OCI-LY3 (cell line): ENCODE measurements around the gene TCF23.

Experiments
- H2AFZ ChIP-seq: fragments of 200-600, 300-600 bp; shearing (Covaris generic); 2 replicates; pipeline ENCODE4 v1.6.0; 2014; ENCODE audit warnings: antibody characterized with exemption, low read depth, low read length
- H3K27ac ChIP-seq: fragments of 200-600, 300-600 bp; sonication (generic); 2 replicates; pipeline ENCODE4 v1.5.1; 2014; ENCODE audit warnings: mild to moderate bottlenecking, low read length, moderate library complexity, mixed read lengths
- H3K27me3 ChIP-seq: fragments of 200-600, 300-600 bp; sonication (generic); 2 replicates; pipeline ENCODE4 v1.6.1; 2014; ENCODE audit warnings: low read depth, low read length, mixed read lengths
- H3K36me3 ChIP-seq: fragments of 200-600, 300-600 bp; sonication (generic); replicated peaks from 2 replicates; pipeline ENCODE3; 2014; ENCODE audit warnings: low read depth, low read length, mixed read lengths
- H3K4me1 ChIP-seq: fragments of 300-600, 200-600 bp; sonication (generic); 2 replicates; pipeline ENCODE4 v1.6.1; 2014; ENCODE audit warnings: low read length, mixed read lengths
- H3K4me2 ChIP-seq: fragments of 200-600, 300-600 bp; sonication (generic); 2 replicates; pipeline ENCODE4 v1.6.1; 2014; ENCODE audit warnings: low read length, mixed read lengths
- H3K4me3 ChIP-seq: fragments of 300-600, 200-600 bp; sonication (generic); 2 replicates; pipeline ENCODE4 v1.5.1; 2014; ENCODE audit warnings: antibody characterized with exemption, mild to moderate bottlenecking, low read length, moderate library complexity
- H3K79me2 ChIP-seq: fragments of 300-600, 200-600 bp; shearing (Covaris generic); 2 replicates; pipeline ENCODE4 v1.6.1; 2014; ENCODE audit warnings: mild to moderate bottlenecking, low read length, mixed read lengths
- H3K9ac ChIP-seq: fragments of 300-600, 200-600 bp; shearing (Covaris generic); 2 replicates; pipeline ENCODE4 v1.6.0; 2014; ENCODE audit warnings: mild to moderate bottlenecking, low read length, moderate library complexity
- H3K9me3 ChIP-seq: fragments of 200-600, 300-600 bp; shearing (Covaris generic); 2 replicates; pipeline ENCODE4 v1.6.1; 2014; ENCODE audit warnings: low read length, mixed read lengths; ENCODE audit not compliant: insufficient read depth
- H4K20me1 ChIP-seq: fragments of 200-600, 300-600 bp; sonication (generic); 2 replicates; pipeline ENCODE4 v1.6.1; 2016; ENCODE audit warnings: low read length, mixed read lengths; ENCODE audit not compliant: insufficient read depth
- EZH2phosphoT487 ChIP-seq: fragments of 200-600 bp; shearing (Covaris generic); IDR thresholded peaks from 2 replicates; pipeline ENCODE4 v1.6.1; 2018; ENCODE audit warnings: antibody characterized with exemption, mixed run types, low read depth
- TF ChIP-seq, protein P1 (sequence below): fragments of 200-600, 300-600 bp; sonication (generic); IDR thresholded peaks from 2 replicates; pipeline ENCODE4 v1.5.1; 2014; ENCODE audit warnings: antibody characterized with exemption, low read length, low read depth

The TCF23 gene

DNA sequence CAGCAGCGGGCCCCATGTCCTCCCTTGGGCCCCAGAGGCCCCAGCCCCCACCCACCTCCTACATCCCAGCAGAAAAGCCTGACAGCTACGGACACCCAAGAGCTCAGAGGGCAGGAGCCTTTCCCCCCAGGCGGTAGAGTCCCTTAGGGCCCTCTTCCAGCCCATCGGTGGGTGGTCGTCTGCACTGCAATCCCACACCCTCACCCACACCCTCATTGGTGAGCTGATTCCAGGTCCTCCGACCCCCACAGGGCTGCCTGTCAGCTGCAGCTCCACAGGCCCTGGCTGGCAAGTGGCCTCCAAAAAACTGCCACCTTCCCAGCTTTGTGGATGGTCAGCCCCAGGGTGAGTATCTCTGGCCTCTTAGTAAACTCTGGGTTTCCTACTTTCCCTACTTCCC is 10.5 kb downstream of the TCF23 start:
- no peaks in the 10 kb centered on the region for H3K36me3 ChIP-seq
- no peaks in the 10 kb centered on the region for H3K27me3 ChIP-seq
- no peak overlapping the region for H3K4me3 ChIP-seq
- no peaks in the 10 kb centered on the region for H3K79me2 ChIP-seq
- H3K9me3 ChIP-seq: no peaks in the 10 kb centered on the region
- TF ChIP-seq, protein P1, sequence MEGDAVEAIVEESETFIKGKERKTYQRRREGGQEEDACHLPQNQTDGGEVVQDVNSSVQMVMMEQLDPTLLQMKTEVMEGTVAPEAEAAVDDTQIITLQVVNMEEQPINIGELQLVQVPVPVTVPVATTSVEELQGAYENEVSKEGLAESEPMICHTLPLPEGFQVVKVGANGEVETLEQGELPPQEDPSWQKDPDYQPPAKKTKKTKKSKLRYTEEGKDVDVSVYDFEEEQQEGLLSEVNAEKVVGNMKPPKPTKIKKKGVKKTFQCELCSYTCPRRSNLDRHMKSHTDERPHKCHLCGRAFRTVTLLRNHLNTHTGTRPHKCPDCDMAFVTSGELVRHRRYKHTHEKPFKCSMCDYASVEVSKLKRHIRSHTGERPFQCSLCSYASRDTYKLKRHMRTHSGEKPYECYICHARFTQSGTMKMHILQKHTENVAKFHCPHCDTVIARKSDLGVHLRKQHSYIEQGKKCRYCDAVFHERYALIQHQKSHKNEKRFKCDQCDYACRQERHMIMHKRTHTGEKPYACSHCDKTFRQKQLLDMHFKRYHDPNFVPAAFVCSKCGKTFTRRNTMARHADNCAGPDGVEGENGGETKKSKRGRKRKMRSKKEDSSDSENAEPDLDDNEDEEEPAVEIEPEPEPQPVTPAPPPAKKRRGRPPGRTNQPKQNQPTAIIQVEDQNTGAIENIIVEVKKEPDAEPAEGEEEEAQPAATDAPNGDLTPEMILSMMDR: no peak
- no peak for TF ChIP-seq EZH2phosphoT487
- peaks cover 7% of the 10 kb centered on the region for H3K4me1 ChIP-seq
- H3K4me2 ChIP-seq: no peak overlapping the region
- H4K20me1 ChIP-seq: no peaks in the 10 kb centered on the region
- no peak overlapping the region for H2AFZ ChIP-seq
- H3K27ac ChIP-seq: no peak overlapping the region
- no peak overlapping the region for H3K9ac ChIP-seq

DNA sequence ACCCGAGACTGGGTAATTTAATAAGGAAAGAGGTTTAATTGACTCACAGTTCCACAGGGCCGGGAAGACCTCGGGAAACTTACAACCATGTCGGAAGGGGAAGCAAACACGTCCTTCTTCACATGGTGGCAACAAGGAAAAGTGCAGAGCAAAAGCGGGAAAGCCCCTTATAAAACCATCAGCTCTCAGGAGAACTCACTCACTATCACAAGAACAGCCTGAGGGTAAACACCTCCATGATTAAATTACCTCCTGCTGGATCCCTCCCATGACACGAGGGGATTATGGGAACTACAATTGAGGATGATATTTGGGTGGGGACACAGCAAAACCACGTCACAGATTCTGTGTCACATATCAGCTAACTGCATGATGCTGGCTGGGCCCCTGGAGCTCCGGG is 11.4 kb downstream of the TCF23 start:
- Histone ChIP-seq H4K20me1 (no peaks in the 10 kb centered on the region), H2AFZ (no peak overlapping the region), H3K4me2 (no peak overlapping the region), H3K27me3 (no peaks in the 10 kb centered on the region), H3K4me1 (peaks cover 13% of the 10 kb centered on the region), H3K79me2 (no peaks in the 10 kb centered on the region), H3K4me3 (no peak overlapping the region), H3K27ac (no peak overlapping the region), H3K36me3 (no peaks in the 10 kb centered on the region), H3K9ac (no peak overlapping the region), H3K9me3 (no peaks in the 10 kb centered on the region)
- TF ChIP-seq EZH2phosphoT487: no peak
- TF ChIP-seq, protein P1: no peak

DNA sequence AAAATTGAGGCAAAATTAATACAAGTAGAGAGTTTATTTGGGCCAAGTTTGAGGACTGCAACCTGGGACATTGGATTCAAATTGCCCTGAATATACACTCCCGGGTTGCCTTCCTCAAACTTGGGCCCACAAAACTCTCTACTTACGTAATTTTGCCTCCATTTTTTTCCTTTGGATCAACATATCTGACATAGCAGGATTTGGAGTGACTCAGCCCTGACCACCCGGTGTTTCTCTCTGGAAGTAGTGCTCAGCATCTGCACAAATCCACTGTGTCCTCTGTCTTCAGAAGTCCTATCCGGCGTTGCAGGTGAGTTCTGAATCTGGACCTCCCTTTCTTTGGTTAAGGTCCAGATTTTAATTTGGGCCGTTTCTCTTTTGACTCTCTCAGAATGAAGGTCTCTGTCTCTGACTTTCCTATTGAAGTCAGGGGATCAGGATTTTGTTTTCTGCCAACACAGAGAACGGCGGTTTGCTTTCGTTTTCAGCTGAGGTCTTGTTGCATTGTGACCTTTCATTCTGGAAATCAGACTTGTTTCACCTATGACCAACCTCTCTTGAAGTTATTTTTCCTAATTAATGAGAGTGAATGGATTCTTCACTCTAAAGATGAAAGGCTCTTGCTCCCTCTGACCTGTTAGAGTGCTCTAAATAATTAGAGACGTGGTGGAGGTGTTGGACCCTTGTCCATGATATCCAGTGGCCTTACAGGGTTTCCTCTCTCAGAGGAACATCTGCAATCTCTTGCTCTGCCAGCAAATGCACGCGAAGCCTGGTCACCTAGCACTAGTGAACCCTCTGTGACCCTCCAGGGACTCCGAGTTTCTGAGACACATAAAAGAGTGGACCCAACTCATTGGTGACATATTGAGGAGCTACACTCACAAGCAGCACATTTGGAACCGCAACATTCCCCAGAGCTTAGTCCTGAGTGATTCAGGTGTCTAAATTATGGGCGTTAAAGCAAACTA is 13.6 kb downstream of the TCF23 start:
- no peak for TF ChIP-seq EZH2phosphoT487
- TF ChIP-seq, protein P1: no peak
- H3K4me2 ChIP-seq: no peak overlapping the region
- H3K36me3 ChIP-seq: no peaks in the 10 kb centered on the region
- no peaks in the 10 kb centered on the region for H4K20me1 ChIP-seq
- H2AFZ ChIP-seq: no peak overlapping the region
- H3K4me3 ChIP-seq: no peak overlapping the region
- no peak overlapping the region for H3K9ac ChIP-seq
- H3K4me1 ChIP-seq: peaks cover 17% of the 10 kb centered on the region
- H3K9me3 ChIP-seq: peaks cover 4% of the 10 kb centered on the region; the same call in 1 of the 2 replicates
- no peak overlapping the region for H3K27ac ChIP-seq
- H3K79me2 ChIP-seq: no peaks in the 10 kb centered on the region
- H3K27me3 ChIP-seq: no peaks in the 10 kb centered on the region

DNA sequence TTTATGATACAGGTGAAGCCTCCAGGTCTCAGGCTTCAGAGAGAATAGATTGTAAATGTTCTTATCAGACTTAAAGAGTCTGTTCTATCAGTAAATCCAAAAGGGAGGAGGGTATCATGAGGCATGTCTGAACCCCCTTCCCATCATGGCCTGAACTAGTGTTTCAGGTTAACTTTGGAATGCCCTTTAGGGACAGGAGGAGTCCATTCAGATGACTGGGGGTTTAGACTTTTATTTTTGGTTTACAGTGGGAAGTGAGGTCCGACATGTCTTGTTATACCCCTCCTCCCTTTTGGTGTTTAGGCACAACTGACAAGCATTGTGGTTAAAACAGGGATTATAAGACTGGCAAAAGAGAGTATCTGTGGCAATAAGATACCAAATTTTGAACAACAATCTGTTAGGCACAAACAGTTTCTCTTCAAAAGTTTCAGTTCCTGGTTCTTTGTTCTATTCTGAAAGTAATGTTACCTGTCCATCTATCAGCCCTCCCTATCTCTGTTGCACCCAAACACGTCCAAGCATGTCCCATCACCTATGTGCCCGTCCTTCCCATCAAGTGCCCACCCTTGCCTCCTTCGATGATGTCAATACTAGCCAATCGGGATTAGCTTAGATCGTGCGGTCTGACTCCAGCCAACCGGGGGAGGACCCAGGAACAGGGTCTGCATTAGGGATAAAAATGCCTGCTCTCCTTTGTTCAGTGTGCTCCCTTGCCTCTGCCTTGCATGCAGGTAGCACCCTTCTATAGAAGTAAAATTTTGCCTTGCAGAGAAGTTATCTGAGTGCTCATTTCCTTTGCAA is 16.4 kb downstream of the TCF23 start:
- TF ChIP-seq, protein P1: no peak
- TF ChIP-seq EZH2phosphoT487: no peak
- Histone ChIP-seq H3K36me3 (no peaks in the 10 kb centered on the region), H3K4me1 (peaks cover 21% of the 10 kb centered on the region), H3K4me3 (no peak overlapping the region), H3K4me2 (peak overlapping the region; percentile 18; the same call in 1 of the 2 replicates), H2AFZ (no peak overlapping the region), H3K9ac (no peak overlapping the region), H3K27me3 (no peaks in the 10 kb centered on the region), H3K9me3 (peaks cover 4% of the 10 kb centered on the region; the same call in 1 of the 2 replicates), H3K27ac (no peak overlapping the region), H4K20me1 (no peaks in the 10 kb centered on the region), H3K79me2 (no peaks in the 10 kb centered on the region)
